DND-41 (cell line): ENCODE data around the gene ARHGAP20.

Experiments
- ATAC-seq: fragments of 200-7000 bp; cut with Tn5 transposase; 3 replicates; pipeline ENCODE4 v1.9.1; 2021; ENCODE audit warnings: low read depth; ENCODE audit not compliant: insufficient read depth
- DNase-seq: peaks from one replicate; pipeline ENCODE4 v3.0.0-alpha.2; 2020
- H2AFZ ChIP-seq: 2 replicates; pipeline ENCODE4 v1.6.0; 2012; ENCODE audit warnings: low read depth, low read length
- H3K27ac ChIP-seq: 2 replicates; pipeline ENCODE4 v1.5.1; 2012; ENCODE audit warnings: low read length, inconsistent platforms
- H3K27me3 ChIP-seq: fragments of 200-600 bp; sonication (generic); 2 replicates; pipeline ENCODE4 v1.6.0; 2012; ENCODE audit warnings: low read length, mild to moderate bottlenecking, inconsistent platforms; ENCODE audit not compliant: insufficient read depth, poor library complexity
- H3K36me3 ChIP-seq: 2 replicates; pipeline ENCODE4 v1.5.1; 2012; ENCODE audit warnings: low read length, inconsistent platforms; ENCODE audit not compliant: insufficient read depth
- H3K4me1 ChIP-seq: 2 replicates; pipeline ENCODE4 v1.5.1; 2012; ENCODE audit warnings: mild to moderate bottlenecking, low read length; ENCODE audit not compliant: insufficient read depth
- H3K4me2 ChIP-seq: 2 replicates; pipeline ENCODE4 v1.6.0; 2012; ENCODE audit warnings: mild to moderate bottlenecking, moderate library complexity, low read length, inconsistent platforms; ENCODE audit not compliant: insufficient read depth
- H3K4me3 ChIP-seq, 2 experiments: fragments of 200-600 bp in 1 of 2; shearing (Covaris generic) in 1 of 2; 2 replicates each; pipeline ENCODE4 v1.5.1; 2012 to 2016; ENCODE audit warnings: inconsistent platforms in 2 of 2, low read length in 2 of 2, mild to moderate bottlenecking in 2 of 2, low read depth in 1 of 2, moderate library complexity in 1 of 2
- H3K79me2 ChIP-seq: 2 replicates; pipeline ENCODE4 v1.6.0; 2012; ENCODE audit warnings: low read length, inconsistent platforms; ENCODE audit not compliant: insufficient read depth
- H3K9ac ChIP-seq: 2 replicates; pipeline ENCODE4 v1.6.0; 2012; ENCODE audit warnings: low read depth, mild to moderate bottlenecking, inconsistent platforms, low read length, moderate library complexity
- H3K9me3 ChIP-seq: 2 replicates; pipeline ENCODE4 v1.5.1; 2012; ENCODE audit warnings: low read length, moderate library complexity, mild to moderate bottlenecking, inconsistent platforms; ENCODE audit not compliant: insufficient read depth, severe bottlenecking
- H4K20me1 ChIP-seq: 2 replicates; pipeline ENCODE4 v1.6.0; 2012; ENCODE audit warnings: low read length; ENCODE audit not compliant: insufficient read depth
- CTCF ChIP-seq: IDR thresholded peaks from 2 replicates; pipeline ENCODE4 v1.5.1; 2012; ENCODE audit warnings: borderline replicate concordance, low read length, moderate library complexity, mild to moderate bottlenecking; ENCODE audit not compliant: poor library complexity, severe bottlenecking; ENCODE audit errors: extremely low read depth
- EZH2 ChIP-seq: IDR thresholded peaks from 3 replicates; pipeline ENCODE4 v1.6.1; 2012; ENCODE audit warnings: borderline replicate concordance, low read depth, mild to moderate bottlenecking, moderate library complexity, low read length, inconsistent platforms; ENCODE audit not compliant: severe bottlenecking

ARHGAP20 gene

GRCh38 chr11:110711776-110712658 is at the start of gene ARHGAP20:
Gene ARHGAP20 (minus strand): TSS chr11:110712437. CDS start chr11:110712231, 206 bp downstream.
- Histone ChIP-seq H3K4me3 (no peak within 1 kb of the TSS), H3K36me3 (no peaks in the 10 kb centered on the region), H2AFZ (no peak within 1 kb of the TSS), H3K4me2 (no peak within 1 kb of the TSS), H4K20me1 (no peaks in the 10 kb centered on the region), H3K79me2 (no peaks in the 10 kb centered on the region), H3K27me3 (no peaks in the 10 kb centered on the region), H3K9me3 (no peaks in the 10 kb centered on the region), H3K4me1 (no peaks in the 10 kb centered on the region), H3K27ac (no peak within 1 kb of the TSS), H3K9ac (no peak within 1 kb of the TSS)
- no peak for DNase-seq
- no peak for ATAC-seq
- TF ChIP-seq EZH2, result no peak
- no peak for TF ChIP-seq CTCF

GRCh38 chr11:110761991-110762390 is 49.8 kb upstream of the ARHGAP20 start:
- H3K27ac ChIP-seq, result no peak overlapping the region

GRCh38 chr11:110761131-110761530 is 48.9 kb upstream of the ARHGAP20 start:
- Histone ChIP-seq H3K4me1 (no peaks in the 10 kb centered on the region), H3K9ac (no peak overlapping the region), H3K27me3 (no peaks in the 10 kb centered on the region), H3K27ac (no peak overlapping the region), H3K9me3 (no peaks in the 10 kb centered on the region), H3K79me2 (no peaks in the 10 kb centered on the region), H2AFZ (no peak overlapping the region), H3K36me3 (no peaks in the 10 kb centered on the region), H3K4me3 (no peak overlapping the region), H3K4me2 (no peak overlapping the region), H4K20me1 (no peaks in the 10 kb centered on the region)
- TF ChIP-seq CTCF, result no peak
- DNase-seq (no peak), ATAC-seq (no peak)

More at GRCh38 chr11:110761991-110762390, 49.8 kb upstream of the ARHGAP20 start:
- Histone ChIP-seq H3K27me3 (no peaks in the 10 kb centered on the region), H4K20me1 (no peaks in the 10 kb centered on the region), H2AFZ (no peak overlapping the region), H3K9ac (no peak overlapping the region), H3K4me3 (no peak overlapping the region), H3K36me3 (no peaks in the 10 kb centered on the region), H3K79me2 (no peaks in the 10 kb centered on the region), H3K4me1 (no peaks in the 10 kb centered on the region), H3K4me2 (no peak overlapping the region), H3K9me3 (no peaks in the 10 kb centered on the region)
- no peak for TF ChIP-seq EZH2
- no peak for TF ChIP-seq CTCF
- DNase-seq (no peak), ATAC-seq (no peak)
